ENCODE measurements around the gene TMSB15A. TPM values are rescaled to one million over a fixed set of nuclear protein-coding genes. Genes with fewer than 3 reads are reported as not detected.

The TMSB15A gene
- total RNA-seq, 1 donor, result not detected

Other genes starting within 250 kb of the TMSB15A start
- not detected in 2 replicates for gene NXF2B, start 76.7 kb downstream of the TMSB15A start, total RNA-seq
- gene TCP11X2, start 44.9 kb downstream of the TMSB15A start, total RNA-seq, result not detected in 2 replicates
- gene ARMCX5, start 82.8 kb upstream of the TMSB15A start, total RNA-seq, result 19.7 and 21.7 TPM in 2 replicates
- 2.9 and 3.5 TPM in 2 replicates for gene GPRASP1, start 134.7 kb upstream of the TMSB15A start, total RNA-seq
- gene GPRASP2, start 195.7 kb upstream of the TMSB15A start, total RNA-seq, result 10.9 and 11.8 TPM in 2 replicates
- 3.2 and 3.3 TPM in 2 replicates for gene GPRASP3, start 204.0 kb upstream of the TMSB15A start, total RNA-seq